Activated CD8-positive, alpha-beta memory T cell treated with anti-CD3 and anti-CD28 coated beads for 24 hours (primary cell): ENCODE results near the gene SMIM26.

Experiments
- DNase-seq: peaks from one replicate; pipeline ENCODE4 v3.0.0-alpha.2; 2020

SMIM26 gene

GRCh38 chr20:18585134-18585533 is 17.9 kb downstream of the SMIM26 start:
- no peak for DNase-seq

- peak; percentile 94 for DNase-seq
Measured at GRCh38 chr20:18587665-18588573, 20.7 kb downstream of the SMIM26 start, which contains the start of gene DTD1. Gene DTD1, plus strand, starts transcription at chr20:18588054. Its CDS starts 19 bp downstream, at chr20:18588073.

DNA sequence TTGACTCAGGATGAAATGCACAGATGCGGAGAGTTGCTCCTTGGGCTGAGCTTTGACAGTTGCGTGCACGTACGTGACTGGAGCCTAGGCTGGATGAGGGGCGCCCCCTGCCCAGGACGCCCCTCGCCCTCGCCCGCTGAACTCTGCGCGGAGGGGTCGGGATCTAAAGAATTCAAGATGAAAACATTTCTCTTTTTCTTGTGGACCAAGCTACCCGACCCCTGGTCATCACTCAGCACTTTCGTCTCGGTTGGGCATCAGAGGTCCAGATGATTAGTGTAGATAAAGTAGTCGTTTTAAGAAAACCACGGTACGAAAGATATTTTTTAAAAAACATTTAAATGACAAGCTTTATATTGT is 21.3 kb downstream of the SMIM26 start:
- DNase-seq, result peak; percentile 59

DNA sequence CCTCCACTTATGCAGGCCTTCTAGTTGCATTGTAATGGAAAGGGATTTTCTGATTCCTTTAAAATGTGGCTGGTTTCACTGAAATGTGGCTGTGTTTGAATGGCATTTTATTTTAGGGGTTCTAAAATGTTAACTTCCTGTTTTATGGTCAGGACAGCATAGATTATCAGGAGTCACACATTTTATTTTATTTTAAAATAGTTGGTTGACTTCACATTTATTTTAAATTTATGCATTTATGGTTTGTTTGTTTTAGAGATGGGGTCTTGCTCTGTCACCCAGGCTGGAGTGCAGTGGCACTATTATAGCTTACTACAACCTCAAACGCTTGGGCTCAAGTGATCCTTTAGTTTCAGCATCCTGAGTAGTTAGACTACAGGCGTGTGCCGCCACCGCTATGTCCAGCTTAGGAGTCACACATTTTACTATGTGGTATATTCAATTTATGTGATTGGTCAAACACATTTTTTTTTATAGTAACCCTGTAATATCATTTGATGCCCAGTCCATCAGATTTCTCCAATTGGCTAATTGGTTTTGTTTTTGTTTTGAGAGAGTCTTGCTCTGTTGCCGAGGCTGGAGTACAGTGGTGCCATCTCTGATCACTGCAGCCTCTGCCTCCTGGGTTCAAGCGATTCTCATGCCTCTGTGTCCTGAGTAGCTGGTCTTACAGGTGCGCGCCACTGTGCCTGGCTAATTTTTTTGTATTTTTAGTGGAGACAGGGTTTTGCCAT is 22.9 kb downstream of the SMIM26 start:
- no peak for DNase-seq

DNA sequence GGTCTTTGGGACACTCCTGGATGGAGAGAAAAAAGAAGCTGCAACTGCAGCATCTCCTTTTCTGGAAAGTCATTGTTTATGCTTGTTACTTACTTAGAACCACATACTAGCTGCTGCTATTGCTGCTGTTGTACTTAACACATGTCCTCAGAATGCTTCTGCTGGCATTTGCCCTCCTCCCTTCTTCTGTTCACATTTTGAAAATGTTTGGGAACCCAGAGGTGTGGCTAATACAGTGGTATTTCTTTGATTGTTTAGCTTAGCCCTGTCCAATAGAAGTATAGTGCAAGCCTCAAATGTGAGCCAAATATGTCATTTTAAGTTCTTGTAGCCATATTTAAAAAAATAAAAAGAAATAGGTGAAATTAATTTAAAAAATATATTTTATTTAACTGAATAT is 29.0 kb downstream of the SMIM26 start:
- no peak for DNase-seq

DNA sequence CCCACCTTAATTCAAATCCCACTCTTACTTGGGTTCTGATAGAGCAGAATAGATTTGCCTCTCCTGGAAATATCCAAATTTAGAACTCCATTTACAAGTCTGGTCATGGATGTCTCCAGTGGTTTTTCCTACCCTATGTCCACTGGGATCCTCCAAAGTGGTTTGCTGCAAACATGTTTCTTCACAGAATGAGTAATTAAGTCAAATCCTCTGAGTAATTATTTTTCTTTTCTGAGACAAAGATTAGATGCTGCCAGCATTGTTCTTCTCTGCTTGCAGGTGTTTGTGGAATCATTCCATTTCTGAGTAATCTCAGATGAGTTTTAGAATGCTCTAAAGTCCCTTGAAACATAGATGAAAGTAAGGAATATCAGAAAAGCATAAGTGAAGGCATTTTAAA is 42.5 kb downstream of the SMIM26 start:
- no peak for DNase-seq

DNA sequence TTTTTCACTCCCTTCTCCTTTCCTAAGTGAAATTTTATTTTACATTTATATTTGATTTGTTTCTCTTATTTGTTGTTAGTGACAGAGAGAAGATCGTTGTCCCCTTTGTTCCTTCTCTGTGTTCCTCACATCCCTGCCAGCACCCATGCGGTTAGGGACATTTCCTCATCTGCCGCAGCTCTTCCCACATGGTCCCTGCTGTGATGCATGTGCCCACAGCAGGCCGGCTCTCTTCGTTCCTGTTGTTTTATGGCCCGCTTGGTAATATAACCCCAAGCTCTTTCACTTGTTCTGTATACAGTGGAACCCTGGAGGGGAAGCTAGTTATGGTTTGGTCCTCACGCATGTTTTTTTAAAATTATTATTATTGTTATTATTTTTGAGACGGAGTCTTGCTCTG is 44.3 kb downstream of the SMIM26 start:
- no peak for DNase-seq

DNA sequence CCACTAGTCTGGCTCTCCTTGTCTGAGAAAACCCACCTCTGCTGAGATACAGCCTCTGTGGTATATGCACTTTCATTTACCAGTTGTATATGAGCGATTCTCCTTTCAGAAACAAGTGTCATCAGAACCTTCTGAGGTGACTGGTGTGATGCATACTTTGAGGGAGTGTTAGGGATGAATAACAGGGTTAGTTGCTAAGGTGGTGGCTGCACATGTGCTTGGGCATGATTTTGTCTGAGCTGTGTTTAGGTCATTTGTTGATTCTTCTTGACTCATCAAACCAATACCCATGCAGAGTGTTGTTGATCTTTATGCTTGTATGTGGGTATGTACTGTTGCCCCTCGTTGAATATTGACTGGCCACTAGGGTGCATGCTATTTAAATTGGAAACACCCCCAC is 46.3 kb downstream of the SMIM26 start:
- DNase-seq, result no peak

GRCh38 chr20:18614244-18614643 is 47.0 kb downstream of the SMIM26 start:
- DNase-seq, result no peak

DNA sequence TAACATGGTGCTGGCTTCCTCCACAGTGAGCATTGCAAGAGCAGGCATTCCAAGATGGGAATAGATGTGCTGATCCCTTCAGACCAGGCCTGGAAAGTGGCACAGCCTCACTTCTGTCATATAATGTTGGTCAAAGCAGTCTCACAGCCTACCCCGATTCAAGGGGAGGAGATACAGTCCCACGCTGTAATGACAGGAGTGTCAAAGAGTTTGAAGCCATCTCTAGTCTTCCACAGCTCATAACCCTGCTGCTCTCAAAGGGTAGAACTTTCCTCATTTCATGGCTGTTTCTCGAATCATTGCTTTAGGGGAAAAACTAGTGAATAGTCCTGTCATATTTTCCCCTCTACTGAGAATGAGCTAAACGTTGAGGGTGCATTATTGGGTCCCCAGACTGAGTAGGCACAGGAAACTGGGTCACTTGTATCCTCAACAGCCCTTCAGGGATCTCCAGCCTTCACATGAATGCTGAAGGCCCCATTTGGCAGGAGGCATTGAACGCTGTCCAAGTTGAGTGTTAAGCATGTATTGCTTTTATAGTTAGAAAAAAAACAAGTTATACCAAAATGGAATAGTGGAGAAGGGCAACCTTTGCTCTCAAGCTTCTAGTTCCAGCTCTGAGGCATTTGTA is 47.9 kb downstream of the SMIM26 start:
- DNase-seq, result no peak
